Endodermal cell (in vitro differentiated cells): ENCODE data around the gene CELF2. TPM values are rescaled to one million over a fixed set of nuclear protein-coding genes. Genes with fewer than 3 reads are reported as not detected.
A peak's percentile ranks its signal among the peaks of the same experiment; 100 is the strongest.

Source experiments
- DNase-seq: peaks from one replicate; pipeline ENCODE4 v3.0.0-alpha.2; 2017
- H3K27ac ChIP-seq: 2 replicates; pipeline ENCODE4 v1.5.1; 2013; ENCODE audit warnings: mild to moderate bottlenecking, low read depth, low read length, moderate library complexity
- H3K27me3 ChIP-seq: 2 replicates; pipeline ENCODE4 v1.6.1; 2013; ENCODE audit warnings: mild to moderate bottlenecking, low read length, moderate library complexity; ENCODE audit not compliant: insufficient read depth, control insufficient read depth, poor library complexity, severe bottlenecking
- H3K36me3 ChIP-seq: 2 replicates; pipeline ENCODE4 v1.7.0; 2013; ENCODE audit warnings: mild to moderate bottlenecking, low read length, moderate library complexity; ENCODE audit not compliant: control insufficient read depth, insufficient read depth
- H3K4me1 ChIP-seq: one replicate; pipeline ENCODE4 v1.7.0; 2013; ENCODE audit warnings: low read length; ENCODE audit not compliant: control insufficient read depth, insufficient read depth
- H3K4me3 ChIP-seq: 2 replicates; pipeline ENCODE4 v1.5.1; 2013; ENCODE audit warnings: mild to moderate bottlenecking, low read length, moderate library complexity
- H3K9ac ChIP-seq: 2 replicates; pipeline ENCODE4 v1.6.1; 2013; ENCODE audit warnings: mild to moderate bottlenecking, low read length, moderate library complexity; ENCODE audit not compliant: poor library complexity, severe bottlenecking; ENCODE audit errors: extremely low read depth
- H3K9me3 ChIP-seq: 2 replicates; pipeline ENCODE4 v1.6.1; 2013; ENCODE audit warnings: mild to moderate bottlenecking, low read length, moderate library complexity; ENCODE audit not compliant: control insufficient read depth
- H3K27ac Mint-ChIP-seq: 2 replicates; pipeline ENCODE4 v1.8.0; 2020; ENCODE audit warnings: mixed read lengths
- H3K27me3 Mint-ChIP-seq: 2 replicates; pipeline ENCODE4 v1.8.0; 2021; ENCODE audit warnings: mild to moderate bottlenecking, mixed read lengths; ENCODE audit not compliant: insufficient read depth
- H3K36me3 Mint-ChIP-seq: 2 replicates; pipeline ENCODE4 v1.8.0; 2020; ENCODE audit warnings: low read depth, mixed read lengths
- H3K4me1 Mint-ChIP-seq: 2 replicates; pipeline ENCODE4 v1.8.0; 2020; ENCODE audit warnings: mixed read lengths
- H3K4me3 Mint-ChIP-seq: 2 replicates; pipeline ENCODE4 v1.8.0; 2020; ENCODE audit warnings: mild to moderate bottlenecking, moderate library complexity, mixed read lengths
- H3K9me3 Mint-ChIP-seq: 2 replicates; pipeline ENCODE4 v1.8.0; 2020; ENCODE audit warnings: mild to moderate bottlenecking, mixed read lengths
- CTCF ChIP-seq: fragments of 200-600 bp; sonication (generic); conservative IDR thresholded peaks from 2 replicates; pipeline ENCODE4 v1.5.0; 2021; ENCODE audit warnings: antibody characterized with exemption, mild to moderate bottlenecking
- WGBS, 2 experiments: methylation state at CpG; one replicate each; pipeline versions ENCODE4 v1.1.5 to v1.1.7; 2013; ENCODE audit warnings: missing lambda C conversion rate in 2 of 2, mixed read lengths in 1 of 2; ENCODE audit not compliant: insufficient coverage in 1 of 2, insufficient read length in 1 of 2; 5-methylcytosine and 5-hydroxymethylcytosine counted together
- total RNA-seq, 2 donors: library from RNA; stranded (reverse); fragmentation: NEBNext Ultra II Directional in 1 of 2; extraction: Animal tissue kit (Norgen Biotek cat#: 25700) in 1 of 2; gene quantifications; 2 replicates in 1 of 2; 3 replicates in 1 of 2; pipeline ENCODE4 v1.2.1, GENCODE V29; 2021

Gene CELF2
- total RNA-seq, 2 donors from 2014 or later, result 79.9 to 96.1 TPM

GRCh38 chr10:11063856-11064255 lies 46.2 kb downstream of the CELF2 start:
- Mint-ChIP-seq H3K9me3 (peaks cover 12% of the 10 kb centered on the region), H3K36me3 (peaks cover 28% of the 10 kb centered on the region), H3K4me1 (peaks cover 32% of the 10 kb centered on the region), H3K27ac (no peak overlapping the region), H3K27me3 (no peaks in the 10 kb centered on the region), H3K4me3 (no peak overlapping the region)
- Histone ChIP-seq H3K9ac (no peak overlapping the region), H3K36me3 (peaks cover 26% of the 10 kb centered on the region), H3K4me3 (no peak overlapping the region), H3K27ac (no peak overlapping the region), H3K9me3 (peaks cover 27% of the 10 kb centered on the region), H3K27me3 (no peaks in the 10 kb centered on the region), H3K4me1 (peaks cover 3% of the 10 kb centered on the region)
- no peak for DNase-seq
- 90 to 94% methylated on average over 4 to 5 of the region's 5 CpGs for WGBS, 2 experiments
- no peak for TF ChIP-seq CTCF

- Histone ChIP-seq H3K9me3 (peaks cover 25% of the 10 kb centered on the region), H3K4me1 (peaks cover 3% of the 10 kb centered on the region), H3K27ac (no peak overlapping the region), H3K9ac (no peak overlapping the region), H3K36me3 (peaks cover 35% of the 10 kb centered on the region), H3K4me3 (no peak overlapping the region), H3K27me3 (no peaks in the 10 kb centered on the region)
- no peak for DNase-seq
- Mint-ChIP-seq H3K4me1 (peaks cover 23% of the 10 kb centered on the region), H3K9me3 (peaks cover 12% of the 10 kb centered on the region), H3K4me3 (no peak overlapping the region), H3K36me3 (peaks cover 30% of the 10 kb centered on the region), H3K27ac (no peak overlapping the region), H3K27me3 (no peaks in the 10 kb centered on the region)
- 86 to 94% methylated on average over 3 to 4 of the region's 4 CpGs for WGBS, 2 experiments
- TF ChIP-seq CTCF, result no peak
Observed at GRCh38 chr10:11064832-11065231, 47.2 kb downstream of the CELF2 start.

GRCh38 chr10:11065567-11065966 lies 47.9 kb downstream of the CELF2 start:
- Mint-ChIP-seq H3K36me3 (peaks cover 28% of the 10 kb centered on the region), H3K4me1 (peaks cover 28% of the 10 kb centered on the region), H3K9me3 (peaks cover 12% of the 10 kb centered on the region), H3K27ac (peak overlapping the region; percentile 15), H3K4me3 (no peak overlapping the region), H3K27me3 (no peaks in the 10 kb centered on the region)
- Histone ChIP-seq H3K36me3 (peaks cover 32% of the 10 kb centered on the region), H3K4me1 (peaks cover 3% of the 10 kb centered on the region), H3K27me3 (no peaks in the 10 kb centered on the region), H3K9me3 (peaks cover 18% of the 10 kb centered on the region), H3K4me3 (no peak overlapping the region), H3K27ac (no peak overlapping the region), H3K9ac (no peak overlapping the region)
- no peak for TF ChIP-seq CTCF
- DNase-seq, result no peak
- WGBS, 2 experiments, result 91 to 94% methylated on average over 3 to 4 of the region's 4 CpGs
